HEK293 (cell line): ENCODE measurements around the gene CECR2.
A peak's percentile ranks its signal among the peaks of the same experiment; 100 is the strongest.

Experiments used
- CTCF ChIA-PET: fragments of 350-600 bp; formaldehyde crosslinking; extraction: SDS; loops from one replicate; lab custom pipeline; 2021; ENCODE audit warnings: antibody characterized with exemption; lab: Yijun Ruan, JAX
- POLR2A ChIA-PET: fragments of 300-600 bp; formaldehyde crosslinking; extraction: SDS; loops from one replicate; lab custom pipeline; 2020; ENCODE audit warnings: antibody characterized with exemption, inconsistent platforms; lab: Yijun Ruan, JAX
- H3K27ac ChIP-seq: fragments of 200-500 bp; sonication (Bioruptor generic); 2 replicates; pipeline ENCODE4 v1.5.1; 2014; ENCODE audit warnings: low read depth, low read length, control low read depth, inconsistent platforms; ENCODE audit errors: extremely low read depth
- H3K36me3 ChIP-seq, 2 experiments: fragments of 200-500 bp in 1 of 2; sonication (Bioruptor generic) in 1 of 2; 1 replicate in 1 of 2; 2 replicates in 1 of 2; pipeline ENCODE4 v1.5.1; 2014 to 2017; ENCODE audit warnings: inconsistent platforms in 2 of 2, low read length in 2 of 2; ENCODE audit not compliant: control insufficient read depth in 2 of 2, insufficient read depth in 1 of 2
- H3K4me1 ChIP-seq: fragments of 200-500 bp; sonication (Bioruptor generic); 2 replicates; pipeline ENCODE4 v1.5.1; 2014; ENCODE audit warnings: mild to moderate bottlenecking, low read length, inconsistent platforms; ENCODE audit not compliant: control insufficient read depth, insufficient read depth
- H3K4me3 ChIP-seq: 2 replicates; pipeline ENCODE4 v1.5.1; 2011; ENCODE audit warnings: low read depth, mild to moderate bottlenecking, control low read depth, low read length, moderate library complexity
- H3K9me3 ChIP-seq: fragments of 200-500 bp; sonication (Bioruptor generic); 2 replicates; pipeline ENCODE4 v1.5.1; 2014; ENCODE audit warnings: low read depth, low read length, inconsistent platforms; ENCODE audit not compliant: control insufficient read depth, insufficient read depth
- BCL11A ChIP-seq: fragments of 450-650 bp; formaldehyde crosslinking; IDR thresholded peaks from 2 replicates; pipeline ENCODE4 v1.5.1; 2016; ENCODE audit warnings: low read depth, missing biosample characterization, missing genetic modification characterization
- GLIS1 ChIP-seq: fragments of 450-650 bp; formaldehyde crosslinking; IDR thresholded peaks from 2 replicates; pipeline ENCODE4 v1.5.1; 2016; ENCODE audit warnings: missing biosample characterization, missing genetic modification characterization
- GLIS2 ChIP-seq: fragments of 450-650 bp; formaldehyde crosslinking; IDR thresholded peaks from 2 replicates; pipeline ENCODE4 v1.5.1; 2016; ENCODE audit warnings: missing biosample characterization, missing genetic modification characterization
- HOXD13 ChIP-seq: sonication (generic); formaldehyde crosslinking; IDR thresholded peaks from 2 replicates; pipeline ENCODE4 v1.8.0; 2022; ENCODE audit warnings: missing genetic modification reagents, borderline replicate concordance
- KLF10 ChIP-seq: fragments of 450-650 bp; IDR thresholded peaks from 2 replicates; pipeline ENCODE4 v1.5.1; 2018; ENCODE audit warnings: missing biosample characterization, mild to moderate bottlenecking, missing genetic modification characterization
- OVOL3 ChIP-seq: fragments of 450-650 bp; formaldehyde crosslinking; IDR thresholded peaks from 2 replicates; pipeline ENCODE4 v1.5.1; 2016; ENCODE audit warnings: missing biosample characterization, missing genetic modification characterization
- SP2 ChIP-seq: fragments of 450-650 bp; formaldehyde crosslinking; IDR thresholded peaks from 2 replicates; pipeline ENCODE4 v1.5.1; 2016; ENCODE audit warnings: missing biosample characterization, missing genetic modification characterization
- TCF7L2 ChIP-seq: IDR thresholded peaks from 2 replicates; pipeline ENCODE4 v1.6.1; 2011; ENCODE audit warnings: low read depth, mild to moderate bottlenecking, inconsistent platforms, low read length, moderate library complexity, borderline replicate concordance
- YY2 ChIP-seq: fragments of 450-650 bp; formaldehyde crosslinking; IDR thresholded peaks from 2 replicates; pipeline ENCODE4 v1.5.1; 2016; ENCODE audit warnings: missing biosample characterization, missing genetic modification characterization
- ZBTB21 ChIP-seq: fragments of 450-650 bp; formaldehyde crosslinking; IDR thresholded peaks from 2 replicates; pipeline ENCODE4 v1.5.1; 2017; ENCODE audit warnings: missing biosample characterization, missing genetic modification characterization
- ZBTB8A ChIP-seq: fragments of 450-650 bp; formaldehyde crosslinking; IDR thresholded peaks from 2 replicates; pipeline ENCODE4 v1.5.1; 2016; ENCODE audit warnings: missing biosample characterization, missing genetic modification characterization
- ZFHX2 ChIP-seq: fragments of 450-650 bp; formaldehyde crosslinking; conservative IDR thresholded peaks from 2 replicates; pipeline ENCODE4 v1.5.1; 2016; ENCODE audit warnings: missing biosample characterization, missing genetic modification characterization
- ZIC2 ChIP-seq: fragments of 450-650 bp; formaldehyde crosslinking; IDR thresholded peaks from 2 replicates; pipeline ENCODE4 v1.5.1; 2016; ENCODE audit warnings: missing biosample characterization, missing genetic modification characterization
- ZNF112 ChIP-seq: fragments of 450-650 bp; formaldehyde crosslinking; IDR thresholded peaks from 2 replicates; pipeline ENCODE4 v1.5.0; 2017; ENCODE audit warnings: missing biosample characterization, missing genetic modification characterization
- ZNF311 ChIP-seq: fragments of 450-650 bp; formaldehyde crosslinking; IDR thresholded peaks from 2 replicates; pipeline ENCODE4 v1.5.1; 2017; ENCODE audit warnings: missing biosample characterization, missing genetic modification characterization, borderline replicate concordance
- ZNF341 ChIP-seq: fragments of 450-650 bp; formaldehyde crosslinking; IDR thresholded peaks from 2 replicates; pipeline ENCODE4; 2016; ENCODE audit warnings: low read depth, missing biosample characterization, missing genetic modification characterization
- ZNF48 ChIP-seq: fragments of 450-650 bp; formaldehyde crosslinking; IDR thresholded peaks from 2 replicates; pipeline ENCODE4 v1.5.1; 2016; ENCODE audit warnings: missing biosample characterization, missing genetic modification characterization
- ZNF571 ChIP-seq: fragments of 450-650 bp; formaldehyde crosslinking; IDR thresholded peaks from 2 replicates; pipeline ENCODE4 v1.5.0; 2017; ENCODE audit warnings: missing biosample characterization, missing genetic modification characterization
- ZNF596 ChIP-seq: fragments of 450-650 bp; IDR thresholded peaks from 2 replicates; pipeline ENCODE4 v1.5.0; 2018; ENCODE audit warnings: missing biosample characterization, mild to moderate bottlenecking, missing genetic modification characterization, moderate library complexity
- ZNF660 ChIP-seq: fragments of 450-650 bp; IDR thresholded peaks from 2 replicates; pipeline ENCODE4 v1.5.1; 2018; ENCODE audit warnings: missing biosample characterization, mild to moderate bottlenecking, missing genetic modification characterization
- ZNF664 ChIP-seq: fragments of 450-650 bp; formaldehyde crosslinking; IDR thresholded peaks from 2 replicates; pipeline ENCODE4 v1.5.1; 2016; ENCODE audit warnings: missing biosample characterization, missing genetic modification characterization
- ZNF776 ChIP-seq: fragments of 450-650 bp; formaldehyde crosslinking; IDR thresholded peaks from 2 replicates; pipeline ENCODE4 v1.5.0; 2017; ENCODE audit warnings: missing biosample characterization, missing genetic modification characterization, borderline replicate concordance
- TF ChIP-seq, protein P1 (sequence below): sonication (generic); formaldehyde crosslinking; IDR thresholded peaks from 2 replicates; pipeline ENCODE4 v1.8.1; 2022; ENCODE audit warnings: mild to moderate bottlenecking, moderate library complexity, missing genetic modification reagents
- TF ChIP-seq, protein P2 (sequence below): fragments of 450-650 bp; formaldehyde crosslinking; IDR thresholded peaks from 2 replicates; pipeline ENCODE4 v1.5.1; 2016; ENCODE audit warnings: missing biosample characterization, missing genetic modification characterization
- TF ChIP-seq, protein P3 (sequence below): fragments of 450-650 bp; formaldehyde crosslinking; IDR thresholded peaks from 2 replicates; pipeline ENCODE4 v1.5.1; 2016; ENCODE audit warnings: missing biosample characterization, missing genetic modification characterization
- TF ChIP-seq, protein P4 (sequence below): fragments of 450-650 bp; formaldehyde crosslinking; IDR thresholded peaks from 2 replicates; pipeline ENCODE4 v1.5.1; 2016; ENCODE audit warnings: missing biosample characterization, missing genetic modification characterization

The CECR2 gene

DNA sequence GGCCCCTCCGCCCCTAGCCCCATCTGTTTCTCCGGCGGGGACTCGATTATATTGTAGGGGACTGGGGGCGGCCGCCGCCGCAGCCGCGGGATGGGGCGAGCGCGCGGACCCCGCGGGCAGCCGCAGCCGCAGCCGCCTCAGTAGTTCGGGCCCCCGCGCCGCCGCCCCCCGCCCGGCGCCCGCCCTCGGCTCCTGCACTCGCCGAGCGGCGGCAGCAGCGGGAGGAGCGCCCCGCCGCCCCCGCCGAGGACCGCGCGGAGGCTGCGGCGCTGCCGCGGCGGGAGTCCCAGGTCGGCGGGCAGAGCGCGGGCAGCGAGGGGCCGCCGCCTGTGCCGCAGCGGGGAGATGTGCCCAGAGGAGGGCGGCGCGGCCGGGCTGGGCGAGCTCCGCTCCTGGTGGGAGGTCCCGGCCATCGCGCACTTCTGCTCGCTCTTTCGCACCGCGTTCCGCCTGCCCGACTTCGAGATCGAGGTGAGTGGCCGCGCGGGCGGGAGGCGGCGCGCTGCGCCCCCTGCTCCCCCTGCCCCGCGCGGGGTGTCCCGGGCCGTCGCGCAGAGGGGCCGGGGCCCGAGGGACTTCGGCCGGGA, at the start of gene CECR2:
Gene CECR2, plus strand, starts transcription at position 22 of the 587 bp plus-strand sequence. Its CDS starts 324 bp downstream, at position 346.
- ChIA-PET CTCF (interaction anchor here (0.6 to 4.5 kb wide), 4 partner anchors 15 to 198 kb away, joined by 4 to 35 read pairs (median 10); no protein-coding TSS in a partner anchor), POLR2A (interaction anchor here (0.5 to 4.6 kb wide), 11 partner anchors 8 to 708 kb away, joined by 3 to 25 read pairs (median 4); partner anchors contain the start of gene PEX26)
- H3K9me3 ChIP-seq, result no peaks in the 10 kb centered on the region
- peak within 1 kb of the TSS; percentile 93 for H3K27ac ChIP-seq
- peak within 1 kb of the TSS; percentile 92 for H3K4me3 ChIP-seq
- H3K36me3 ChIP-seq, result no peaks in the 10 kb centered on the region
- peaks cover 3% of the 10 kb centered on the region for H3K4me1 ChIP-seq
- TF ChIP-seq ZNF48 (tag by site-specific recombination) (no peak), ZNF596 (tag by site-specific recombination) (0 out of 2 replicates have a peak, but pooled peaks have one; percentile 18), ZNF341 (peak; percentile 33; the same call in 1 of the 2 replicates), ZNF664 (tag by site-specific recombination) (no peak), GLIS2 (tag by site-specific recombination) (peak; percentile 40; the same call in 1 of the 2 replicates), ZNF112 (no peak), SP2 (peak; percentile 23; the same call in 1 of the 2 replicates), ZIC2 (tag by site-specific recombination) (0 out of 2 replicates have a peak, but pooled peaks have one; percentile 20), ZBTB8A (tag by site-specific recombination) (peak; percentile 71), ZBTB21 (tag by site-specific recombination) (no peak), ZNF660 (tag by site-specific recombination) (0 out of 2 replicates have a peak, but pooled peaks have one; percentile 35)
- TF ChIP-seq, protein P1, sequence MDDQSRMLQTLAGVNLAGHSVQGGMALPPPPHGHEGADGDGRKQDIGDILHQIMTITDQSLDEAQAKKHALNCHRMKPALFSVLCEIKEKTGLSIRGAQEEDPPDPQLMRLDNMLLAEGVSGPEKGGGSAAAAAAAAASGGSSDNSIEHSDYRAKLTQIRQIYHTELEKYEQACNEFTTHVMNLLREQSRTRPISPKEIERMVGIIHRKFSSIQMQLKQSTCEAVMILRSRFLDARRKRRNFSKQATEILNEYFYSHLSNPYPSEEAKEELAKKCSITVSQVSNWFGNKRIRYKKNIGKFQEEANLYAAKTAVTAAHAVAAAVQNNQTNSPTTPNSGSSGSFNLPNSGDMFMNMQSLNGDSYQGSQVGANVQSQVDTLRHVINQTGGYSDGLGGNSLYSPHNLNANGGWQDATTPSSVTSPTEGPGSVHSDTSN (CRISPR knock-in tag), result 0 out of 2 replicates have a peak, but pooled peaks have one; percentile 63
- TF ChIP-seq, protein P2, sequence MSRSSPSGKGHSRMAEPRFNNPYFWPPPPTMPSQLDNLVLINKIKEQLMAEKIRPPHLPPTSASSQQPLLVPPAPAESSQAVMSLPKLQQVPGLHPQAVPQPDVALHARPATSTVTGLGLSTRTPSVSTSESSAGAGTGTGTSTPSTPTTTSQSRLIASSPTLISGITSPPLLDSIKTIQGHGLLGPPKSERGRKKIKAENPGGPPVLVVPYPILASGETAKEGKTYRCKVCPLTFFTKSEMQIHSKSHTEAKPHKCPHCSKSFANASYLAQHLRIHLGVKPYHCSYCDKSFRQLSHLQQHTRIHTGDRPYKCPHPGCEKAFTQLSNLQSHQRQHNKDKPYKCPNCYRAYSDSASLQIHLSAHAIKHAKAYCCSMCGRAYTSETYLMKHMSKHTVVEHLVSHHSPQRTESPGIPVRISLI (tag by site-specific recombination), result no peak

DNA sequence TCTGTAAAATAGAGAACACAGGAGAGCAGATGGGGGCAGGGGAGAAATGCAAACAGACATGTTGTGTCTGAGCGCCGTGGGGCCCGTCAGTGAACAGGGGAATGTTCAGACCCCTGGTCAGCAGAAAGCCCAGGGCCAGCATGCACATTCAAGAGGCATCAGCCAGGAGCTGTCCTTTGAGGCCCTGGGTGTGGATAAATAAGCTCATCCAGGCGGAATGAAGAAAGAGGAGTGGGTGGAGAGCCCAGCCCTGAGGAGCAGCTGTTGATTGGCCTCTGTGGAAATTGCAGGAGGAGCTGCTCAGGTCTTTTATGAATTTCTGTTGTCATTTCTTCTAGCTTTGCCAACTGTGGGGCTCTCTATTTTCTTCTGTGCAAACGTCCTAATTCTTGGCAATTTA, 49.7 kb upstream of the CECR2 start:
- peak; percentile 36; the same call in 1 of the 2 replicates for TF ChIP-seq ZFHX2
- TF ChIP-seq OVOL3, result no peak
- Histone ChIP-seq H3K27ac (no peak overlapping the region), H3K4me1 (no peaks in the 10 kb centered on the region), H3K4me3 (no peak overlapping the region), H3K36me3 (no peaks in the 10 kb centered on the region), H3K9me3 (no peaks in the 10 kb centered on the region)
- CTCF ChIA-PET, result interaction anchor here (0.8 to 1.1 kb wide), 3 partner anchors 147 to 423 kb away, joined by 3 to 4 read pairs (median 3); no protein-coding TSS in a partner anchor
- POLR2A ChIA-PET, result interaction anchor here (1.3 kb wide), 1 partner anchor 50 kb away, joined by 5 read pairs; the partner anchor contains the start of gene CECR2

DNA sequence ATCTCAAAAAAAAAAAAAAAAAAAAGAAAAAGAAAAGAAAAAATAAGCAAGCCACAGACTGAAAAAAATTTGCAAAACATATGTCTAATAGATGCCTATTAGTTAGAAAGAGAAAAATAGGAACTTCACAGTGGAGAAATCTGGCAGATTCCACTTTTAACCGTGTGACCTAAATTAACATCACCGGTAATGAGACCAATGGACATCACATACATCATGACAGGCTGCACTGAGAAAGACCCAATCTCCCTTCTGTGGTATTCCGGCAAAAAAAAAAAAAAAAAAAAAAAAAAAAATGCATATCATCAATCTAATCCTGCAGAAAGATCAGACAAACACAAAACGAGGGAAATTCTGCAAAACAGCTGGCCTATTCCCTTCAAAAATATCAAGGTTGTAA, 46.7 kb upstream of the CECR2 start:
- H3K36me3 ChIP-seq, result no peaks in the 10 kb centered on the region
- ChIA-PET CTCF (no interaction called here), POLR2A (no interaction called here)
- TF ChIP-seq KLF10 (tag by site-specific recombination), result no peak
- TF ChIP-seq ZNF776, result no peak
- TF ChIP-seq, protein P3, sequence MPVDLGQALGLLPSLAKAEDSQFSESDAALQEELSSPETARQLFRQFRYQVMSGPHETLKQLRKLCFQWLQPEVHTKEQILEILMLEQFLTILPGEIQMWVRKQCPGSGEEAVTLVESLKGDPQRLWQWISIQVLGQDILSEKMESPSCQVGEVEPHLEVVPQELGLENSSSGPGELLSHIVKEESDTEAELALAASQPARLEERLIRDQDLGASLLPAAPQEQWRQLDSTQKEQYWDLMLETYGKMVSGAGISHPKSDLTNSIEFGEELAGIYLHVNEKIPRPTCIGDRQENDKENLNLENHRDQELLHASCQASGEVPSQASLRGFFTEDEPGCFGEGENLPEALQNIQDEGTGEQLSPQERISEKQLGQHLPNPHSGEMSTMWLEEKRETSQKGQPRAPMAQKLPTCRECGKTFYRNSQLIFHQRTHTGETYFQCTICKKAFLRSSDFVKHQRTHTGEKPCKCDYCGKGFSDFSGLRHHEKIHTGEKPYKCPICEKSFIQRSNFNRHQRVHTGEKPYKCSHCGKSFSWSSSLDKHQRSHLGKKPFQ (tag by site-specific recombination), result no peak
- TF ChIP-seq, protein P4, sequence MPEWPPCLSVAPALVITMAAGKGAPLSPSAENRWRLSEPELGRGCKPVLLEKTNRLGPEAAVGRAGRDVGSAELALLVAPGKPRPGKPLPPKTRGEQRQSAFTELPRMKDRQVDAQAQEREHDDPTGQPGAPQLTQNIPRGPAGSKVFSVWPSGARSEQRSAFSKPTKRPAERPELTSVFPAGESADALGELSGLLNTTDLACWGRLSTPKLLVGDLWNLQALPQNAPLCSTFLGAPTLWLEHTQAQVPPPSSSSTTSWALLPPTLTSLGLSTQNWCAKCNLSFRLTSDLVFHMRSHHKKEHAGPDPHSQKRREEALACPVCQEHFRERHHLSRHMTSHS (tag by site-specific recombination), result no peak
- no peak for TF ChIP-seq HOXD13 (CRISPR knock-in tag)
- no peak for TF ChIP-seq ZNF571 (tag by site-specific recombination)
- no peak for TF ChIP-seq TCF7L2
- no peak for TF ChIP-seq GLIS1 (tag by site-specific recombination)
- TF ChIP-seq BCL11A, result no peak
- no peak for TF ChIP-seq ZNF311
- TF ChIP-seq YY2 (tag by site-specific recombination), result no peak
- no peak overlapping the region for H3K4me3 ChIP-seq
- H3K27ac ChIP-seq, result no peak overlapping the region
- no peaks in the 10 kb centered on the region for H3K4me1 ChIP-seq
- H3K9me3 ChIP-seq, result no peaks in the 10 kb centered on the region
